ENCODE data around the gene TYRO3.

GRCh38 chr15:41553731-41554130 lies 5.3 kb upstream of the TYRO3 start:
- TF ChIP-seq, protein P1, sequence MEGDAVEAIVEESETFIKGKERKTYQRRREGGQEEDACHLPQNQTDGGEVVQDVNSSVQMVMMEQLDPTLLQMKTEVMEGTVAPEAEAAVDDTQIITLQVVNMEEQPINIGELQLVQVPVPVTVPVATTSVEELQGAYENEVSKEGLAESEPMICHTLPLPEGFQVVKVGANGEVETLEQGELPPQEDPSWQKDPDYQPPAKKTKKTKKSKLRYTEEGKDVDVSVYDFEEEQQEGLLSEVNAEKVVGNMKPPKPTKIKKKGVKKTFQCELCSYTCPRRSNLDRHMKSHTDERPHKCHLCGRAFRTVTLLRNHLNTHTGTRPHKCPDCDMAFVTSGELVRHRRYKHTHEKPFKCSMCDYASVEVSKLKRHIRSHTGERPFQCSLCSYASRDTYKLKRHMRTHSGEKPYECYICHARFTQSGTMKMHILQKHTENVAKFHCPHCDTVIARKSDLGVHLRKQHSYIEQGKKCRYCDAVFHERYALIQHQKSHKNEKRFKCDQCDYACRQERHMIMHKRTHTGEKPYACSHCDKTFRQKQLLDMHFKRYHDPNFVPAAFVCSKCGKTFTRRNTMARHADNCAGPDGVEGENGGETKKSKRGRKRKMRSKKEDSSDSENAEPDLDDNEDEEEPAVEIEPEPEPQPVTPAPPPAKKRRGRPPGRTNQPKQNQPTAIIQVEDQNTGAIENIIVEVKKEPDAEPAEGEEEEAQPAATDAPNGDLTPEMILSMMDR (IDR thresholded peaks at IDR 0.05; ENCODE audit: insufficient read depth, low read depth, low read length) = no peak
- no peak for TF ChIP-seq EZH2 (IDR thresholded peaks at IDR 0.05; ENCODE audit: insufficient read depth, low read length)
